Astrocyte of the spinal cord (primary cell): ENCODE data around the gene RABGAP1.
A peak's percentile ranks its signal among the peaks of the same experiment; 100 is the strongest.

ENCODE experiments used
- DNase-seq: peaks from one replicate; pipeline ENCODE4 v3.0.0; 2011; ENCODE audit warnings: low read depth, low spot score
- H3K4me3 ChIP-seq: 2 replicates; pipeline ENCODE4 v1.5.1; 2011; ENCODE audit warnings: low read depth, mild to moderate bottlenecking, low read length, moderate library complexity
- in situ Hi-C: cut with HindIII; loops from 2 replicates; pipeline ENCODE4 v1.10.0; 2017; ENCODE audit warnings: low sequenced_read_pairs
- TF ChIP-seq, protein P1 (sequence below): IDR thresholded peaks from 2 replicates; pipeline ENCODE4 v1.5.1; 2012; ENCODE audit warnings: low read depth, mild to moderate bottlenecking, low read length, inconsistent platforms

The RABGAP1 gene

DNA sequence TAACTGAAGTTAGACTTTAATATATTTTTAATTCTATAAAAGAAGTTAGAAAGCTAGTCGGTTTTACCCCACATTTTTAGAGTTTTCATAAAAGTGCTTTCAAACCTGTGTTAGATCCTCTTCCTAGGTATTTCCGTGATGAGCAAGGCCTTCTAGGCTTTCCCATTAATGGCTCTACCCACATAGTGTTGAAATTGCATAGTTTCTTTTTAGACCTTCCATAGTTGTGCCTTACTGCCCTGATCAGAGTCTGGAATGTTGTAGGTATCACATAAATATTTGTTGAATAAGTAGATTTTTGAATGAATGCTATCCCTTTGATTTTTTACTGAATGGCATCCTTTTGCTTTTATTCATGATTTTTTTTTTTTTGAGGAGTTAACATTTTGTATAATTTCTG, 47.3 kb downstream of the RABGAP1 start:
- in situ Hi-C loops, result no loop called here
- TF ChIP-seq, protein P1, sequence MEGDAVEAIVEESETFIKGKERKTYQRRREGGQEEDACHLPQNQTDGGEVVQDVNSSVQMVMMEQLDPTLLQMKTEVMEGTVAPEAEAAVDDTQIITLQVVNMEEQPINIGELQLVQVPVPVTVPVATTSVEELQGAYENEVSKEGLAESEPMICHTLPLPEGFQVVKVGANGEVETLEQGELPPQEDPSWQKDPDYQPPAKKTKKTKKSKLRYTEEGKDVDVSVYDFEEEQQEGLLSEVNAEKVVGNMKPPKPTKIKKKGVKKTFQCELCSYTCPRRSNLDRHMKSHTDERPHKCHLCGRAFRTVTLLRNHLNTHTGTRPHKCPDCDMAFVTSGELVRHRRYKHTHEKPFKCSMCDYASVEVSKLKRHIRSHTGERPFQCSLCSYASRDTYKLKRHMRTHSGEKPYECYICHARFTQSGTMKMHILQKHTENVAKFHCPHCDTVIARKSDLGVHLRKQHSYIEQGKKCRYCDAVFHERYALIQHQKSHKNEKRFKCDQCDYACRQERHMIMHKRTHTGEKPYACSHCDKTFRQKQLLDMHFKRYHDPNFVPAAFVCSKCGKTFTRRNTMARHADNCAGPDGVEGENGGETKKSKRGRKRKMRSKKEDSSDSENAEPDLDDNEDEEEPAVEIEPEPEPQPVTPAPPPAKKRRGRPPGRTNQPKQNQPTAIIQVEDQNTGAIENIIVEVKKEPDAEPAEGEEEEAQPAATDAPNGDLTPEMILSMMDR, result no peak
- H3K4me3 ChIP-seq, result no peak overlapping the region
- DNase-seq, result no peak

- H3K4me3 ChIP-seq, result no peak overlapping the region
- no peak for DNase-seq
- TF ChIP-seq, protein P1, result no peak
- in situ Hi-C loops, result no loop called here
Measured at GRCh38 chr9:122988920-122989621, 48.3 kb downstream of the RABGAP1 start.

DNA sequence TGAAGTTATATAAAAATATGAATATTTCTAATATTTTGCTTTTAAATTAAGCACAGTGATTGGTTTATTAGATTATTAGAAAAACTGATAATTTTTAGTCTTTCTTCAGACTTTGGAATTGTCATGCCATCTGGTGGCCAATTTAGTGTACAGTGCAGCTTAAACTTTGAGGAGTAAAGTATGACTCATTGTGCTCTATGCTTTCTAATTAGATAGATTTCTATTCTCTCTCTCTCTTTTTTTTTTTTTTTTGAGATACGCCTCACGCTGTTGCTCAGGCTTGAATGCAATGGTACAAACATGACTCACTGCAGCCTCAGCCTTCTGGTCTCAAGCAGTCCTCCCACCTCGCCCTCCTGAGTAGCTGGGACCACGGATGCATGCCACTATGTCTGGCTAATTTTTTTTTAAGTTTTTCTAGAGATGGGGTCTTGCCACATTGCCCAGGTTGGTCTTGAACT, 50.6 kb downstream of the RABGAP1 start:
- H3K4me3 ChIP-seq, result no peak overlapping the region
- DNase-seq, result peak; percentile 91
- in situ Hi-C loops, result no loop called here
- TF ChIP-seq, protein P1, result peak; percentile 68

DNA sequence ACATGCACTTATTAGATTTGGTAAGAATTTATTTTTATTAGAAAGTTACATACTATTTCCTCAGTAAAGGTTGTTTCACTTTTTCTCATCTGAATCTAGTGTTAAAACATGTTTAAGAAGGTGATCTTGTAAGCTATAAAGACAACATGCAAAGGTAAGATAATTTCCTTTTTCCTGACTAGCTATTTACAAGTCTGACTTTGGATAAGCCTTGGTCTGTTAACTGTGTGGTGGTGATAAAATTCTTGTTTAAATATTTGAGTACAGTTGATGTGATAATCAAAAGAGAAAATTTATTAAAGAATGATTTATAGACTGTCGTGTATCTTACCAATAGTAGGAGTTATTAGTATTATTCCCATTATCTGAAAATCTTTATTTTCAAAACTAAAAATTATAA, 55.8 kb downstream of the RABGAP1 start:
- TF ChIP-seq, protein P1, result no peak
- in situ Hi-C loops, result no loop called here
- H3K4me3 ChIP-seq, result no peak overlapping the region
- no peak for DNase-seq

GRCh38 chr9:122998448-122998847, 57.6 kb downstream of the RABGAP1 start:
- no peak for DNase-seq
- TF ChIP-seq, protein P1, result no peak
- in situ Hi-C loops, result no loop called here
- no peak overlapping the region for H3K4me3 ChIP-seq

DNA sequence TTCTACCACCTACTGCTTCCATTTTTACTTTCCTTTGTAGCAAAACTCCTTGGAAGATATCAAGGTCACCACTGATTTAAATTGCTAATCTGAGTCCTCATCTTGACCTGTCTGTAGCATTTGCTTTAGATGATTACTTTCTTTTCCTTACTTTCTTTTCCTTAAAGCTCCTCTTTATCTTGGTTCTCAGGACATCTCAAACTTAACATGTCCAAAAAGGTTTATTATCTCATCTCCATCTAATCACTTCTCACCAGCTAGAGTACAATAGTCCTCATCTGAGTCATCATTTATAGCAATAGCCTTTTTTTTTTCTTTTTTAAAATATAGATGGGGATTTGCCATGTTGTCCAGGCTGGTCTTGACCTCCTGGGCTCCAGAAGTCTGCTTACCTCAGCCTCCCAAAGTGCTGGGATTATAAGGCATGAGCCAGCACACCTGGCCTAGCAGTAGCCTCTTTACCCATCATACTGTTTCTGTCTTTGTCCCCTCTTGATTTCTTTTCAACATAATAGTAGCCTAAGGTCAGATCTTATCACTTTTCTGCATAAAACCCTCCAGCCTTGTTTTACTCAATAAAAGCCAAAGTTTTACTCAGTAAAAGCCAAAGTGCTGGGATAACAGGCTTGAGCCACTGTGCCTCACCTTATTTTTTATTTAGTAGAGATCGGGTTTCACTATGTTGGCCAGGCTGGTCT, 59.7 kb downstream of the RABGAP1 start:
- in situ Hi-C loops, result no loop called here
- DNase-seq, result no peak
- TF ChIP-seq, protein P1, result no peak
- H3K4me3 ChIP-seq, result no peak overlapping the region
